ENCODE measurements around the gene PEX11G.

DNA sequence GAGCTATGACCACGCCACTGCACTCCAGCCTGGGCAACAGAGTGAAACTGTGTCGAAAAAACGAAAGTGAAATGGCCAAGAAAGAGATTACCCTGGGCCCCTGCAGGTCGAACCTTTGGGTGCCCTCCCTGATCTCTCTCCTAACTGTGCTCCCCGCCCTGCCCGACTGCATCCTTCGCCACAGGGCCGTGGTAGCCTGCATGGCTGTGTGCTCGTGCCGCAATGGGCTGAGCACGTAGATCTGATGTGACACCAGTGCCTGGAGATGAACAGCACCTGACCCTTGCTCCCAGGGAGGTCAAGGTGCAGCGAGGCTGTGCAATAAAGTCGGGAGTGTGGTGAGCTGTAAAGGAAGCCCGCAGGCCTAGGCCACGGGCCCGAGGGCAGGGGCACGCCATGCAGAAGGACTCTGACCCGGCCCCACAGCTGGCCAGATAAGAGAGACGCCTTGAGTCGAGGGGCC lies 60.2 kb downstream of the PEX11G start:
- TF ChIP-seq, protein P1, sequence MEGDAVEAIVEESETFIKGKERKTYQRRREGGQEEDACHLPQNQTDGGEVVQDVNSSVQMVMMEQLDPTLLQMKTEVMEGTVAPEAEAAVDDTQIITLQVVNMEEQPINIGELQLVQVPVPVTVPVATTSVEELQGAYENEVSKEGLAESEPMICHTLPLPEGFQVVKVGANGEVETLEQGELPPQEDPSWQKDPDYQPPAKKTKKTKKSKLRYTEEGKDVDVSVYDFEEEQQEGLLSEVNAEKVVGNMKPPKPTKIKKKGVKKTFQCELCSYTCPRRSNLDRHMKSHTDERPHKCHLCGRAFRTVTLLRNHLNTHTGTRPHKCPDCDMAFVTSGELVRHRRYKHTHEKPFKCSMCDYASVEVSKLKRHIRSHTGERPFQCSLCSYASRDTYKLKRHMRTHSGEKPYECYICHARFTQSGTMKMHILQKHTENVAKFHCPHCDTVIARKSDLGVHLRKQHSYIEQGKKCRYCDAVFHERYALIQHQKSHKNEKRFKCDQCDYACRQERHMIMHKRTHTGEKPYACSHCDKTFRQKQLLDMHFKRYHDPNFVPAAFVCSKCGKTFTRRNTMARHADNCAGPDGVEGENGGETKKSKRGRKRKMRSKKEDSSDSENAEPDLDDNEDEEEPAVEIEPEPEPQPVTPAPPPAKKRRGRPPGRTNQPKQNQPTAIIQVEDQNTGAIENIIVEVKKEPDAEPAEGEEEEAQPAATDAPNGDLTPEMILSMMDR (IDR thresholded peaks at IDR 0.05): no peak
- TF ChIP-seq POLR2A (IDR thresholded peaks at IDR 0.05): no peak

Measured in body of pancreas (tissue), 4 donors.